ACHN (cell line): ENCODE results near the gene RELN.

Experiments used
- DNase-seq: peaks from one replicate; pipeline ENCODE4 v3.0.0-alpha.2; 2015
- in situ Hi-C: cut with HindIII; loops from 2 replicates; pipeline ENCODE4 v1.10.0; 2017; ENCODE audit warnings: low sequenced_read_pairs, low pct_ligation_motif_present, low pct_unique_long_range_greater_than_20kb

RELN gene

DNA sequence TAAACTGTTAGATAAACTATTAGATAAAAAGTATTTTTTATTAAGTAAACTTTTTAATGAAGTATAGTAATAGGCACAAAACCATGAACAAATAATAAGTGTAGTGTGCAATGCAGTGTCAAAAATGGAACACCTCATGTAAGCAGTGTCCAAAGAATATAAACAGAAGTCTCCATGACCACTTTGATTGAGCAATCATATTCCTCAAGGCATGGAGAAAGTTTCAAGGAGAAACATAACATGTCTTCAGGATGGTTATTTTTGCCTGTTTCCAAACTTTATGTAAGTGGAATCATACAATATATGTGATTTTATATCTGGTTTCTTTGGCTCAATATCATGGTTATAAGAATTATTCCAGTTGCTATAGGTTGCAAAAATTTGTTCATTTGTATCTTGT is 6.1 kb upstream of the RELN start:
- in situ Hi-C loops: no loop called here

DNA sequence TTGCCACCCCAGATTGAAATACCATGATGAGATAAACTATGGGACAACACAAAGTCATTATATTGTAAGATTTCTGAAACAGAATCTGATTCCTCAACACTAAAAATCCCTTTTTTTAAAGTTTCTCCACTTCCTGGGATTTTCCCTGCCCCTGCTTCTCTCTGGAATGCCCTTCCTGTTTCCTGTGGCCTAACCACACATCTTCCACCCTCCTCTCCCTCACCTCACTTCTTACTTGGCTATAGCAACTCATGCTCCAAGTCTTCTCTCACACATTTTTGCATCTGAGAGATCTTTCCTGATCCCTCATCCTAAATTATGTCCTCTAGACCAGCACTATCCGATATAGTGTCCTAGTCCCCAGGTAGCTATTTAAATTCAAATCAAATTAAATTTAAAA is 4.1 kb upstream of the RELN start:
- in situ Hi-C loops: no loop called here
- peak; percentile 34 for DNase-seq

More for the DNA sequence above, 6.1 kb upstream of the RELN start:
- DNase-seq: no peak

DNA sequence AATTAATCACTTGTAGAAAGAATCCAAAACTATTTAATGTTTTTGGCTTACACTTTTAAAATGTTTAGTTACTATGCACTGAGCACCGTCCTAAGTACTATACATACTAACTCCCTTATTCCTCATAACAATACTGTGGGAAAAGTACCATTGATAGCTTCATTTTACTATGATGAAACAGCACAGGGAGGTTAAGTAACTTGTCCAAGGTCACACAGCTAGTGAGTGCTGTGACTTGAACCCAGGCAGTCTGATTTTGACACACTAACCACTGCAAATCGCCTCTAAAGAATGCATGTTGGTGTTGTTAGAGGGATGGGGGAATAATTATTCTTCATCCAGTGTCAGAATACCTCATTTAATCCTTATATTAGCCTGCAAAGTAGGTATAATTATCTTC is 1.9 kb upstream of the RELN start:
- DNase-seq: no peak
- in situ Hi-C loops: no loop called here

DNA sequence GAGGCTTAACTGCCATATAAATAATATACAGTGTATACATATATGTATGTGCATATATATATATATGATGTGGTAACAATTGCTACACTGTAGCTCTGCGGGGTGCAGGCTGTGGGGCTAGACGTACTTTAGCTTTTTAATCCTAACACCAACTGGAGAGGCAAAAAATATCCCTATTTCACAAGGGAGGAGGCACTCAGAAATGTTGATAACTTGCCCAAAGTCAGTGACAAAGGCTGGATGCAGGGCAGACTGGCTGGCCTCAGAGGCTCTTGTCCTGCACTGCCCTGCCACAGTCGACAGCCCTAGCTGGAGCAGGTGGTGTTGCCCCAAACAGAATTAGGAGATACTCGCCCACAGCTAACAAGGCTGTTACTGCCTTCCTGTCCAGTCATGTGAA is 1.5 kb upstream of the RELN start:
- no peak for DNase-seq
- in situ Hi-C loops: no loop called here

- in situ Hi-C loops: no loop called here
- DNase-seq: peak; percentile 70
Measured at GRCh38 chr7:103989785-103990767, 618 bp upstream of the RELN start.

DNA sequence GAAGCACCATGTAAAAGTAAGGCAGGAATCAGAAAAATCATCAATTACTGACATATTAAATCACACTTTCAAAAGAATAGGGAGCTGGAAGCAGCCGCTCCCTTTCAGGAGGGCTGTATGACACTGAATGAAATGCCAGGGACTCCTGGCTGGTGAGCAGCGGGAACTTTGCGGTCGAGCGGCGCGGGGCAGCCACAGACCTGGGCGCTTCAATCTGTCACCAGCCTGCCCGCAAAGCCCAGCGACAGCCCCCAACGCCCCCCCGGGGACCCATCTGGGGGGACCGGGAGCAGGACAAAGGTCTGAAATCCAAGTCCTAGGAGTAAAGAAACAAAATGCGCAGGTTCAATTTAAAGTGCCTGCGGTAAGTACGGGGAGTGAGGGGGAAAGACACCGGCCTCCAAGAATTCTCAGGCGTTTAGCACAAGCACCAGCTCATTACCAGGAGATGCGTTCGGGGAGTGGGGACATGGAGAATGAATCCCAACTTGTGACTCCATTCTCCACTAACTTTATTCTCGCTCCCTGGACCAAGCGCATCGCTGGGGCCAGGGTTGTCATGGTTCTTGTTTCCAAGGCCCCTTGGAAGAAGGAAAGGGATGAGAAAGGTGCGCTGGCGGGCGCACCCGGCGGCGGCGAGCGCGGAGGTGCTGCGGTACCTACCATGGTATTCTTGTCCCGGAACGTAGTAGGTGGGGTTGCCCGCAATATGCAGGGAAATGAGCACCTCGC is 824 bp downstream of the RELN start:
- DNase-seq: peak; percentile 27
- in situ Hi-C loops: no loop called here

DNA sequence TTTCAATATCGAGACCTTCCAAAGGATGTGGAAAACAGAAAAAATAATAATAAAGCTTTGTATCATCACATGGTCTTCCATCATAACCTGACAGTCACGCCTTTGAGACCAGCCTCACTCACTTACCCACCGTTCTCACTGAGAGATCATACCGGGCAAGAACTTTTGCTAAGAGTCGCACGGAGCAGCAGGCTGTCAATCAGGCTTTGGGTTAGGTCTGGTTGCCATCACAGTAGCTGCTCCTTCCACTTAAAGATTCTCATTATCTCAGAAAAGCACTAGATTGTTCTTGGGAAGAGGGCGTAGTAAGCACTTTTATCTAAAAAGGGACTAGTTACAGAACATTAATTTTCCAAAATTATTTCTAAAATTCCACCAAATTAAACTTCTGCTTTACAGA is 2.0 kb downstream of the RELN start:
- in situ Hi-C loops: no loop called here
- no peak for DNase-seq

GRCh38 chr7:103985565-103986126 is 3.8 kb downstream of the RELN start:
- in situ Hi-C loops: no loop called here
- no peak for DNase-seq

DNA sequence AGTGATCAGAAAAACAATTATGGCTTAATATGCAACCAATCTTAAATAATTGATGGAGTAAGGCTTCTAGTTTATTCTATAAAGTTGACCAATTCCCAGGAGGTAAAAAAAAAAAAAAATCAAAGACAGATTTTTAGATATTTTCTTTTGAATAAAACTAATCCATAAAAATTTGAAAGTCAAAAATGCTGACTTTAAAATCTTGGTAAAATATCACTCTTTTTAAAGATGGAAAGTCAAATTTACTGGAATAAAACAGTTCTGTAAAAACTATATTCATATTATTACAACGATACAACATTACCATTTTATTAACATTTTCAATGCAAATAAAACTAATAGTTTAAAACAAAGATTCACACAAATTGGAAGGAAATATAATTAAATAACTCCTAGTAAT is 5.4 kb downstream of the RELN start:
- in situ Hi-C loops: no loop called here

GRCh38 chr7:103983201-103983977 is 6.1 kb downstream of the RELN start:
- no peak for DNase-seq
- in situ Hi-C loops: no loop called here

More for the DNA sequence above, 5.4 kb downstream of the RELN start:
- no peak for DNase-seq

DNA sequence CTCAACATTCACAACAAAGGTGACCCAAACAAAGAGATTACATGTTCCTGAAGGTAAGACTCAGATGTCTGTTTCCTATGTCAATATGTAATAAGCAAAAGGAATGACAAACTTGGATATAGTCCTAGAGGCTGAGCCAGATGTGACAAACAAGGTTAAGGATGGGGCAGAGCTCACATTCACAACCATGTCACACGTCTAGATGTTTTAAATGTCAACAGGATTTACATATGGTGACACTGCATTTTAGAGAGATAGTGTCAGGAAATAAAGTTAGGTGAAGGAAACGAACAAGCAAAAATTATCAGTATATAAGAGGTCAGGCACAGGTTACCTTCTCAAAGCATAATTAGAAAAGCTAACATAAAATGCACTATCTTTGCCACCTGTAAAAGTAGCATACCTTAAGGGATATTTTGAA is 8.4 kb downstream of the RELN start:
- in situ Hi-C loops: no loop called here
- no peak for DNase-seq

DNA sequence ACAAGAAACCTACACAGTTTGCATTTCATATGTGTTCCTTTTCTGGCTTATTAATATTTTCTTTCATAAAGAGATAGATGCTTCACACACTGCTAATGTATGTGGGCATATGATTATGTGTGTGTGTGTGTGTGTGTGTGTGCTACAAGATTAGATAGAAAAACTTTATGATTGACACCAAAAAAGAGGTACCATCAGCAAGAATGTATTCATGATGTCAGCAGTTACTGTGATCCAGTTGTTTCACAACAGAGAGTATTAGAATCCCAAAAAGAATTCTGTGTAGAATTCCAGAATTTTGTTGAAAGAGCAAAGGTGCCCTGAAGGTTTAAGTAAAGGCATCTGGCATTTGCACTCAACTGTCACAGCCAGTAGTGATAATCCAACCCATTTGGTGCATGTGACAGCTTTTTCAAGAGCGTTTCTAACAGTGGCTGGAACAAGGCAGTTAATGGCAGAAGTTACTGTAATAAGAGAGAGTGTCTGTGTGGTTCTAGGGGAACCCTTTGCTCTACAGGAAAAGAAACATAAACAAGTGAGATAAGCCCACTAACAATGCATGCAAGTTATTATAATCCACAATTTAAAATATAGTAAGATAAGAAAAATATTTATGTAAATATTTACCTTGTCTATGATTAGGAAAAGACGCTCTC is 16.6 kb downstream of the RELN start:
- in situ Hi-C loops: no loop called here
- no peak for DNase-seq

- in situ Hi-C loops: no loop called here
- no peak for DNase-seq
Measured at GRCh38 chr7:103967401-103967800, 22.1 kb downstream of the RELN start.

DNA sequence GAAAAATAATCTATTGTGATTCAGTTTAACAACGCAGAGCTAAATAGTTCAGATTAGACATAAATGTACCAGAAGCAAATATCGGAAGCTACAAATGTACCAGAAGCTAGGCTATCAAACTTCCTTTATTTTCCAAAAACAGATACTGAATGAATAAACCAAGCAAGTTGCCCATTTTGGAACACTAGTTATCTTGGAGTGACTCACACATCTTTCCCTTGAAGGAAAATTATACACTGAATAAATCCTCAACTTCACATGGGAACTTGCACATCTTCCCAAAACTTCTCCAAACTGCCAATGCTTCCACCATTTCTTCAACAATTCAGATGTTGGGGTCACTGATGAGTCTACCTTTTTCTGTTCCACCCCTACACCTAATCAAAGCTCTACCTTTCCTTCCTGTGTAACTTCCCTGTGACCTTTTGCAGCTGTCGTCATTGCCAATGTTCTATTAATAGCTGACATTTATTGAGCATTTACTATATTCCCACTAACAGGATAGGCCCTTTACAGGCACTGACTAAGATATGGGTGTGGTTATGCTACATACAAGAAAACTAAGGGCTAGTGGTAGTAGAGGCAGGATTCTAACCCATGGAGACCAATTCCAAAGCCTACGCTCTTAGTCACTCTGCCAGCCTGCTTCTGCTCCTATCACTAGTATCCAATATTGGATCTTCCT is 22.7 kb downstream of the RELN start:
- no peak for DNase-seq
- in situ Hi-C loops: no loop called here

DNA sequence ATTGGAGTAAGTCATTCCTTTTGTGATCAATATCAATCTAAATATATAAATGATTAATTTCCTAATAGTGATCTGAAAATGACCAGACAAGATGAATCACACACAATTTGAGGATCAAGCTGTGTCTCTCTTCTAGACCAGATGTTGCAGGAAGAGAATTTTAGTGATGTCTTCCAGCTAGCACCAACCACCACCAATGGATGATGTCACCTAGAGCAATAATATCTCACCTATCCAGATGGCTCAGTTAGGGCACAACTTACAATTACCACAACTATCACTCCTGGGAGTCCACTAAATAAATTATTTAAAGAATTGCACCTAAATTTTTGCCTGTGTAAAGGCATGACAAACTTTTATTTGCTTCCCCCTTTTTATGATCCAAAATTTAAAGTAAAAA is 25.2 kb downstream of the RELN start:
- DNase-seq: no peak
- in situ Hi-C loops: no loop called here

DNA sequence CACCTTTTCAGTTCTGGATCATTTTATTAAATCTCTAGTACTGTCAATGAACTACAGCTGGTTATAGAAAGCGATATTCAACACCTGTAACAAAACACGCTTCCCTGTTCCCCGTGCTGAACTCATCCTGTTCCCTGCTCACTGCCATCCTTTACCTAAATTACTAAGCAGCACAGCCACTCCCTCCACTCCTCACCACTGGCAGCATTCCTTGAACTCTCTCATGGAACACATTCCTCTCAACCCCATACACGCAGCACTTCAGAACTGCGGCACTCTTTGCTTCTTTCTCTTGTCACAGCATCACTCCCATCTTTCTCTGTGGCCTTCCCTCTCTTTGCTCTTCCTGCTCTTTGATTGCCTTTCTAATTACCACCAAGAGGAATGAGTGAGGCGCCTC is 27.4 kb downstream of the RELN start:
- peak; percentile 46 for DNase-seq
- in situ Hi-C loops: no loop called here

DNA sequence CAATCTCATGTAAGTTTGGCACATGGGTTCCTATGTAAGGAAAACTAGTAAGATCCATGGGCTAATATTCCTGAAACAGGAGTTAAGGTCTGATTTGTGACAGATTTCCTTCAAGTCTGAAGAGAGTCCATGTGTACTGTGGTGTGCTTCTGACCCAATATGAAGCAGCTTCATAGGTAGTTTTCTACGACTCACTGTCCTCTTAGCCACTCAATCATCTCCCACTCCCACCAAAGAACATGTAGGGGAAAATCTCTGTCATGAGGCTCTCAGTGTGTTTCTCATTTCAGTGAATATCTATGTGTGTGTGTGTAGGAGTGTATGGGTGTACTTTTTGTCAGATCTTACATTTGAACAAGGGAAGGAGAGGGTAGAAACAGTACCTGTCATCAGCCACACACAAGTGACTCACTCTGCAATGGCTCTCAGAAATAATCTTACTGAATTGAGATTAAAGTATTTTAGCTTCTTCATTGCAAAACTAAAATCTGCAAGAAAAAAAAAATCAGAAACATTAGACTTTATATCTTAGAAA is 31.1 kb downstream of the RELN start:
- in situ Hi-C loops: no loop called here
- DNase-seq: no peak
